ENCODE measurements around the gene R3HDML. TPM values are rescaled to one million over a fixed set of nuclear protein-coding genes. Genes with fewer than 3 reads are reported as not detected.
A peak's percentile ranks its signal among the peaks of the same experiment; 100 is the strongest.

The R3HDML gene
- total and polyA plus RNA-seq, 2 of the 13 experiments (the other 11 are each of a cell fraction or from before 2014, with no cell fraction given) = not detected

DNA sequence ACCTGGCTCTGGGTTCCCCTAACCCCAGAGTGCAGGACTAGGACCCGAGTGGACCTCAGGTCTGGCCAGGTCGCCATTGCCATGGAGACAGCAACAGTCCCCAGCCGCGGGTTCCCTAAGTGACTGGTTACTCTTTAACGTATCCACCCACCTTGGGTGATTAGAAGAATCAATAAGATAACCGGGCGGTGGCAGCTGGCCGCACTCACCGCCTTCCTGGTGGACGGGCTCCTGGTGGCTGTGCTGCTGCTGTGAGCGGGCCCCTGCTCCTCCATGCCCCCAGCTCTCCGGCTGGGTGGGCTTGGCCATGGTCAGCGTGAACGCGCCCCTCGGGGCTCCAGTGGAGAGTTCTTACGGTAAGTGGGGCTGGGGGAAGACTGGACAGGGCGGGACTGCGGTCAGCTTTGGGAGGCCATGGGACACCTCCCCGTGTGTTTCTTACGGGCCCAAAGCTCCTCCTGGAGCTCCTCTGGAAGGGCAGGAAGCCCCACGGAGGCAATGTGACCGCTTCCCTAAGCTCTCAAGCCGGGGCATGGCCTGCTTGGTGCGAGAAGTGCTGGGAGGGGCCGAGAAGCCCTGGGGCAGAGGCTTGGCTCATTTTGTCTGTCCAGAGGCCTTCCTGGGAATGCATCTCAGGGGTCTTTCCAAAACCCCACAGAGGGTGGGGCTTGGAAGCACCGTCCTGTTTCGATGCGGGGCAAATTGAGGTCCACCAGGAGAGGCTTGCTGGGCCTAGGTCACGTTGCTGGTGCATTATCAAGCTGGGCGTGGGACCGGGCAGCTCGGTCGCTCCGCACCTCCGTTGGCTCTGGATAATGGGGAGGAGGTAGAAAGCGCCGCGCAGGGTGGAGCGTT, 18.9 kb downstream of the R3HDML start, which contains the start of gene HNF4A (continued):
- TF ChIP-seq, protein P1, sequence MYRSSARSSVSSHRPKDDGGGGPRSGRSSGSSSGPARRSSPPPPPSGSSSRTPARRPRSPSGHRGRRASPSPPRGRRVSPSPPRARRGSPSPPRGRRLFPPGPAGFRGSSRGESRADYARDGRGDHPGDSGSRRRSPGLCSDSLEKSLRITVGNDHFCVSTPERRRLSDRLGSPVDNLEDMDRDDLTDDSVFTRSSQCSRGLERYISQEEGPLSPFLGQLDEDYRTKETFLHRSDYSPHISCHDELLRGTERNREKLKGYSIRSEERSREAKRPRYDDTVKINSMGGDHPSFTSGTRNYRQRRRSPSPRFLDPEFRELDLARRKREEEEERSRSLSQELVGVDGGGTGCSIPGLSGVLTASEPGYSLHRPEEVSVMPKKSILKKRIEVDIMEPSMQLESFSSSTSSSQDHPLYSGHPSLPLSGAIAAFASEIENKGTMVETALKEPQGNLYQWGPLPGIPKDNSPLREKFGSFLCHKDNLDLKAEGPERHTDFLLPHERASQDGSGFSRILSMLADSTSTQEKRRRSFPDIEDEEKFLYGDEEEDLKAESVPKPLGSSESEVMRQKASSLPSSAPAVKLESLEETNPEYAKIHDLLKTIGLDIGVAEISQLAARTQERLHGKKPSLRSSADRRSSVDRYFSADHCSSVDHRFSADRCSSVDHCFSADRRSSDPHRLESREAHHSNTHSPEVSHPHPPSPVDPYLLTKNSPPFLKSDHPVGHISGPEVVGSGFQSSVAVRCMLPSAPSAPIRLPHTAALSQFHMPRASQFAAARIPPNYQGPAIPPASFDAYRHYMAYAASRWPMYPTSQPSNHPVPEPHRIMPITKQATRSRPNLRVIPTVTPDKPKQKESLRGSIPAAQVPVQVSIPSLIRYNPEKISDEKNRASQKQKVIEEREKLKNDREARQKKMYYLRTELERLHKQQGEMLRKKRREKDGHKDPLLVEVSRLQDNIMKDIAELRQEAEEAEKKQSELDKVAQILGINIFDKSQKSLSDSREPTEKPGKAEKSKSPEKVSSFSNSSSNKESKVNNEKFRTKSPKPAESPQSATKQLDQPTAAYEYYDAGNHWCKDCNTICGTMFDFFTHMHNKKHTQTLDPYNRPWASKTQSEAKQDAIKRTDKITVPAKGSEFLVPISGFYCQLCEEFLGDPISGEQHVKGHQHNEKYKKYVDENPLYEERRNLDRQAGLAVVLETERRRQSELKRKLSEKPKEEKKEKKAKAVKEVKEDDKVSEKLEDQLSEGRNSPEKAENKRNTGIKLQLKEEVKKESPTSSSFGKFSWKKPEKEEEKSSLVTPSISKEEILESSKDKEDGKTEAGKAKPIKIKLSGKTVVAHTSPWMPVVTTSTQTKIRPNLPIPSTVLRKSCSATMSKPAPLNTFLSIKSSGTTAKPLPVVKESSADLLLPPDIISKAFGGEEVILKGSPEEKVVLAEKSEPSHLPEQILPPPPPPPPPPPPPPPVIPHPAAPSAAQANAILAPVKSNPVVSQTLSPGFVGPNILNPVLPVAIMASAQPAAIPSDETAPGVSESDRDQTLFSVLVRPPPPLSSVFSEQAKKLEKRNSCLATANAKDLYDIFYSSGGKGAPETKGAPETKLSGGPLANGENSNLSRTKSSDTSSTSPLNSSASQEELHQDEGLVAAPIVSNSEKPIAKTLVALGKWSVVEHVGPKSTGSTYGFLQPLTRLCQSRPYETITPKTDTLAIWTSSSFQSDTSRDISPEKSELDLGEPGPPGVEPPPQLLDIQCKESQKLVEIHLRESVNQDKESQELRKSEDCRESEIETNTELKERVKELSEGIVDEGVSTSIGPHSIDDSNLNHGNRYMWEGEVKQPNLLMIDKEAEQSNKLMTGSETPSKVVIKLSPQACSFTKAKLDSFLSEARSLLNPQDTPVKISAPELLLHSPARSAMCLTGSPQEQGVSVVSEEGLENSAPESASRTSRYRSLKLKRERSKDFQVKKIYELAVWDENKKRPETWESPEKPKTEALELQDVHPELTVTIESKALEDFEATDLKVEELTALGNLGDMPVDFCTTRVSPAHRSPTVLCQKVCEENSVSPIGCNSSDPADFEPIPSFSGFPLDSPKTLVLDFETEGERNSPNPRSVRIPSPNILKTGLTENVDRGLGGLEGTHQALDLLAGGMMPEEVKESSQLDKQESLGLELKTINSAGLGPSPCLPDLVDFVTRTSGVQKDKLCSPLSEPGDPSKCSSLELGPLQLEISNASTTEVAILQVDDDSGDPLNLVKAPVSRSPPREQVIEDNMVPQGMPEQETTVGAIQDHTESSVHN (CRISPR knock-in tag; IDR thresholded peaks at IDR 0.05) = peak; percentile 93
- TF ChIP-seq ZNF652 (CRISPR knock-in tag; IDR thresholded peaks at IDR 0.05; ENCODE audit: borderline replicate concordance, low read depth) = no peak
- TF ChIP-seq ZNF619 (CRISPR knock-in tag; IDR thresholded peaks at IDR 0.05) = peak; percentile 58; the same call in 1 of the 2 replicates
- TF ChIP-seq, protein P2, sequence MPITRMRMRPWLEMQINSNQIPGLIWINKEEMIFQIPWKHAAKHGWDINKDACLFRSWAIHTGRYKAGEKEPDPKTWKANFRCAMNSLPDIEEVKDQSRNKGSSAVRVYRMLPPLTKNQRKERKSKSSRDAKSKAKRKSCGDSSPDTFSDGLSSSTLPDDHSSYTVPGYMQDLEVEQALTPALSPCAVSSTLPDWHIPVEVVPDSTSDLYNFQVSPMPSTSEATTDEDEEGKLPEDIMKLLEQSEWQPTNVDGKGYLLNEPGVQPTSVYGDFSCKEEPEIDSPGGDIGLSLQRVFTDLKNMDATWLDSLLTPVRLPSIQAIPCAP (CRISPR knock-in tag; IDR thresholded peaks at IDR 0.05; ENCODE audit: low read depth) = peak; percentile 93; the same call in 1 of the 2 replicates
- no peak for TF ChIP-seq KDM6A (CRISPR knock-in tag; IDR thresholded peaks at IDR 0.05; ENCODE audit: low read depth)
- no peak for TF ChIP-seq TEAD2 (CRISPR knock-in tag; IDR thresholded peaks at IDR 0.05)
- peak; percentile 85 for TF ChIP-seq ARNTL (CRISPR knock-in tag; IDR thresholded peaks at IDR 0.05)
- peak; percentile 99 for TF ChIP-seq ZNF558 (CRISPR knock-in tag; IDR thresholded peaks at IDR 0.05; ENCODE audit: borderline replicate concordance)
- peak; percentile 74 for TF ChIP-seq TARDBP (CRISPR knock-in tag; IDR thresholded peaks at IDR 0.05)
- TF ChIP-seq, protein P3, sequence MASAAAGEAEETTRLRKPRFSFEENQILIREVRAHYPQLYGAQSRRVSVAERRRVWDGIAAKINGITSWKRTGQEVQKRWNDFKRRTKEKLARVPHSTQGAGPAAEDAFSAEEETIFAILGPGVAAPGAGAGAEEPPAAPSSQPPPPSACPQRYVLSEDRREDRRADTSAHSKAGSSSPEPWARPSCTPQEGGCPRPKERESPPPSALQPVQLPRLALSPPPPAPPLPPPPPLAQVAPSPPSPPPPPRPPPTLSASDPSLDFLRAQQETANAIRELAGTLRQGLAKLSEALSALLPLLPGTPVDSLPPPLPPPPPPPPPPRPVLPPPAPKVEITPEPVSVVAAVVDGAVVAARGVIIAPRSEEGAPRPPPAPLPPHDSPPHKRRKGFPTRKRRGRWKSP (CRISPR knock-in tag; IDR thresholded peaks at IDR 0.05) = peak; percentile 5; the same call in 1 of the 2 replicates
- peak; percentile 93; the same call in 1 of the 2 replicates for TF ChIP-seq NFKB2 (CRISPR knock-in tag; IDR thresholded peaks at IDR 0.05; ENCODE audit: borderline replicate concordance)
- TF ChIP-seq, protein P4, sequence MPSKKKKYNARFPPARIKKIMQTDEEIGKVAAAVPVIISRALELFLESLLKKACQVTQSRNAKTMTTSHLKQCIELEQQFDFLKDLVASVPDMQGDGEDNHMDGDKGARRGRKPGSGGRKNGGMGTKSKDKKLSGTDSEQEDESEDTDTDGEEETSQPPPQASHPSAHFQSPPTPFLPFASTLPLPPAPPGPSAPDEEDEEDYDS (CRISPR knock-in tag; IDR thresholded peaks at IDR 0.05) = peak; percentile 97
- peak; percentile 85 to 98 for TF ChIP-seq POLR2A (IDR thresholded peaks at IDR 0.05; ENCODE audit: insufficient read depth in 1 of 2, low read depth in 2 of 2, low read length in 2 of 2)
- no peak for TF ChIP-seq SMARCC2 (IDR thresholded peaks at IDR 0.05)
- TF ChIP-seq HOXA3 (CRISPR knock-in tag; IDR thresholded peaks at IDR 0.05) = peak; percentile 84
- peak; percentile 78; the same call in 1 of the 2 replicates for TF ChIP-seq SETDB1 (CRISPR knock-in tag; IDR thresholded peaks at IDR 0.05; ENCODE audit: borderline replicate concordance)
- peak; percentile 92 for TF ChIP-seq ISL2 (CRISPR knock-in tag; IDR thresholded peaks at IDR 0.05)
- peak; percentile 98 for TF ChIP-seq RBM39 (IDR thresholded peaks at IDR 0.05; ENCODE audit: low read depth, low read length, poor library complexity, severe bottlenecking)
- no peak for TF ChIP-seq MIER2 (CRISPR knock-in tag; IDR thresholded peaks at IDR 0.05)
- TF ChIP-seq KLF12 (CRISPR knock-in tag; IDR thresholded peaks at IDR 0.05; ENCODE audit: borderline replicate concordance) = peak; percentile 98

Measured in HepG2 (cell line).